CD4-positive, alpha-beta T cell treated with Interleukin-15 for 4 hours (primary cell): ENCODE measurements around the gene RAI14.
"Not testable (repeated sequence)": the region's sequence is repeated elsewhere in the genome, so short reads cannot be mapped to it uniquely, and the experiment has no call there.

Source experiments
- DNase-seq: peaks from one replicate; pipeline ENCODE4 v3.0.0-alpha.2; 2020; ENCODE audit warnings: low spot score

The RAI14 gene

GRCh38 chr5:34731435-34732232 is 75.5 kb downstream of the RAI14 start:
- DNase-seq: no peak

GRCh38 chr5:34734326-34734725 is 78.2 kb downstream of the RAI14 start:
- DNase-seq: no peak

GRCh38 chr5:34735491-34736426 is 79.6 kb downstream of the RAI14 start:
- DNase-seq: no peak

DNA sequence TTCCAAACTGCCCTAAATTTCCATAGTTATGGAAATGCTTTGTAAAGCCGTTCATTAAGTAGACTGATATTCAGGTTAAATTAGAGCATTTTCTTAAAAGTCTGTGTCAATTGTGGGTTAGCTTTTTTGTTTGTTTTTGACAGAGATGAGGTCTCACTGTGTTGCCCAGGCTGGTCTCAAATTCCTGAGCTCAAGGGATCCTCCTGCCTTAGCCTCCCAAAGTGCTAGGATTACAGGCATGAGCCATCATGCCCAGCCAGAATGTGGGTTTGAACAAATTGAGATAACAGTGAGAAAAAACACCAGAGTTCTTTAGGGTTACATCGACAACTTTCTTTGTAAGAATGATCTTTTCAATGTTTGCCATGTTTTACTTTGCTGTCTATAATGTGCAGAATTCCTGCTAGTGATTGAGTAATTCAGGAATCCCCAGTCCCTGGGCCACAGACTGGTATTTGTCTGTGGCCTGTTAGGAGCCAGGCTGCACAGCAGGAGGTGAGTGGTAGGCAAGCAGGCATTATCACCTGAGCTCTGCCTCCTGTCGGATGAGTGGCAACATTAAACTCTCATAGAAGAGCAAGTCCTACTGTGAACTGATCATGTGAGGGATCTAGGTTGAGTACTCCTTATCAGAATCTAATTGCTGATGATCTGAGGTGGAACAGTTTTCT is 80.5 kb downstream of the RAI14 start:
- no peak for DNase-seq

GRCh38 chr5:34737731-34738130 is 81.6 kb downstream of the RAI14 start:
- no peak for DNase-seq

DNA sequence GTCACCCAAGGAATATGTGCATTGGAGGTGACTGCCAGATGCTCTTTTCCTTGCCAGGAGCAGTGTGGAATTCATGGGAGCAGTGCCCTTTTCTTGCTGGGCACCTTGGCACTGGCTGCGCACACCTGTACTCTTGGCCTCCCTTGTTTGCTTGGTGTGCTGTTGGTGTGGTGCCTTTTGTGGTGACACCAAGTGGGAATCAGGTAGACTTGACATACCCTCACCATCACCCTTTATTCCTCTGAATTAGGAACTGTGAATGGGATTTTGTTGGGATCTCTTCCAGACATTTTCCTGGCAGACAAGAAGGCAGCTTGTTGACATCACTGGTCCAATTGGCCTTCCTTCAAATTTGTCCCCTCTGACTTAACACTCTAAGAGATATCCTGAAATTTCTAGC is 82.3 kb downstream of the RAI14 start:
- DNase-seq: no peak

DNA sequence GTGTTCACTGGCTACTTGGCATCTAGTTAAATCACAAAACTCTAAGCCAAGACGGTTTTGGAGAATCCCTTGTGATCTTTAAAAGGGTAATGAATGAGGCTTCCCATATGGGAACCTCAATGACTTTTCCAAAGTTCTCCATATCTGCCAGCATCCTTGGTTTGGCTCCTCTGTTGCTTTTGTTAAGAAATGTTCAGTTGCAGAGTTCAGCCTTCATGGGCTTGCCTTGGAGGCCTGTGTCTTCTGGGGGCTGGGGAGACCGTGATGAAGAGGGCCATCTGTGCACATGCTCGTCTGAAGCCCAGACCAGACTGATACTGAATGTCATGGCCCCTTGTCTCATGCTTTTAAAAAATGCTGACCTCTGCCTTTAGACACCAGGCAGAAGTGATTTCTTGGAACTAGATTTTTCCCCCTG is 84.3 kb downstream of the RAI14 start:
- no peak for DNase-seq

DNA sequence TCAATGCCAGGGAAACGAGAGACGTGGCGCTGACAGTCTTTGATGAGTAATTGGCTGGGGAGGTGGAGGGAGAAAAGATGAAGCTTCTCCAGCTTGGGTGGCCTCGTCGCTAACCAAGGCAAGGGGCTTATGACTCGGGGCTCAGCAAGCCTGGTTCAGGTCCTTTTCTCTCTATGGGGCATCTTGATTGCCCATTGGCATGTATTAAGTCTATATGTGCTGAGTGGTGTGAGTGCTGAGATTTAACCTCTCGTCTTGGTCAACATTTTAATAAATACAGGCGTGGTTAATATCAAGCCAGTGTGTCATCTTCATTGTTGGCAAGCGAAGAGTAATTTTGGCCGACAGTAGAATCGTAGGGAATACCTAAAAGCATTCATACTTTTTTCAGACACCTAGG is 85.9 kb downstream of the RAI14 start:
- no peak for DNase-seq

- DNase-seq: no peak
Observed at GRCh38 chr5:34743878-34744277, 87.8 kb downstream of the RAI14 start.

GRCh38 chr5:34748431-34748830 is 92.3 kb downstream of the RAI14 start:
- no peak for DNase-seq

DNA sequence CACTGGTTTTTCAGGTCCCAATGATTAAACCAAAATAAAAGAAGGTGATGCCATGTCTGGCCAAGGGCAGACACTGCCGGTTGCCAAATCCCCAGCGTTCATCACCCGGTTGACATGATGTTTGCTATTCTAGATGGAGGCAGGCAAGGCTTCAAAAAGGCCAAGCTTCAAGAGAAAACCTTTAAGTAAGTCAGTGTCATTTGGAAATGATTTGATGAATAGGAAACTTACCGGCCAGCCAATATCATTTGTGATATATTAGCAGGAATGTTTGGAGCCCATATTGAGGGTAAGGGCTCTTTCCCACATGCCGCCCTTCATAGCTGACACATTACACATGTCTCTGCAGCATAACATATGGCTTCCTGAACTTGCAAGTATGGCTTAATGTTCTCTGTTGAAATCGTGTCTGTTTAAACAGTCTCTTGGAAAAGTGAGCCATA is 93.3 kb downstream of the RAI14 start:
- DNase-seq: no peak

DNA sequence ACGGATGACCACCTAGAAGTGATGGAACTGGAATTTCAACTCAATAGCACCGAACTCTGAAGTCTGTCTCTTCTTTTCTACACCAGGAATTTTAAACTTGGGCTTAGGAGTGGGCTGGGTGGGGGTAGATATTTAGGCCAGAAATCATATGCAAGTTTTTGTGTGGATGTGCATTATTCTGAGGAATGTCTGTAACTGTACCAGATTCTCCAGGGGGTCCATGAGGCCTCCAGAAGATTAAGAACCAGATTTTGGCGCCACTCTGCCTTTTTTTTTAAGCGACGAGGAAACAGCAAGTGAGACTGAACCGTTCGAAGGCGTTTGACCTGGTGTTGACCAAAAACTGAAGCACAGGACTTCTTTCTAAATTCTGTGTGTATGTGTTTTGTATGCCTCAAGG is 94.1 kb downstream of the RAI14 start:
- no peak for DNase-seq

GRCh38 chr5:34751807-34752736 is 95.9 kb downstream of the RAI14 start:
- DNase-seq: no peak

DNA sequence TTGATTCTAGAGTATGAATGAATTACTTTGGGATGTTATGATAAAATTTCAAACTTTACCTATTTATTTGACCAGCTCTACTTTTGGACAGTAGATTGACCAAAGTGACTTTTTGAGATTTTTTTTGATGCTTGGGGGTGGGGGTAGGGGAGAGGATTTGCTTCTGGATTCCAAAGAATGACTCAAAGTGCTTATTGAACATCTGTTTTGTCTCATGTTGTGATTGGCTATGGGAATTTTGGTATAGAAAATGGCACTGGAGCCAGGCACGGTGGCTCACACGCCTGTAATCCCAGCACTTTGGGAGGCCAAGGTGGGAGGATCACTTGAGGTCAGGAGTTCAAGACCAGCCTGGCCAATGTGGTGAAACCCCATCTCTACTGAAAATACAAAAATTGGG is 97.1 kb downstream of the RAI14 start:
- not testable (repeated sequence) for DNase-seq

DNA sequence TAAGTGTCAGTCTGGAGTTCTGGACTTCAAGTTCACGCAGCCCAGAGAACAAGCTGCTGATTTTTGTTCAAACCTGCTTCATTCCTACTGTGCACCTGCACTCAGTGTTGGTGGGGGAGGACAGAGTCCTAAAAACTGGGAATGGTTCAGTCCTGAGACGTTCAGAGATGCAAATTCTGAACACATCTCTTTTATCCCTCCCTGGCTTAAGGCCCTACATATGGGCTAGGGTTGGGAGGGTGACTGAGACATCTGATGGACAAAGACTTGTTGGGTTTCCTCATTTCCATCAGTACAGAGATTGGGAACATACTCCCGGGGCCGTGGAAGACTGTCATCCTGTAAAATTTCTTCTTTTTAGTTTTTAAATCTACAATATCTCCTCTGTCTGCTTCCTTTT is 99.8 kb downstream of the RAI14 start:
- DNase-seq: no peak

GRCh38 chr5:34756781-34757624 is 100.9 kb downstream of the RAI14 start:
- DNase-seq: no peak

- no peak for DNase-seq
Observed at GRCh38 chr5:34758514-34758913, 102.4 kb downstream of the RAI14 start.

DNA sequence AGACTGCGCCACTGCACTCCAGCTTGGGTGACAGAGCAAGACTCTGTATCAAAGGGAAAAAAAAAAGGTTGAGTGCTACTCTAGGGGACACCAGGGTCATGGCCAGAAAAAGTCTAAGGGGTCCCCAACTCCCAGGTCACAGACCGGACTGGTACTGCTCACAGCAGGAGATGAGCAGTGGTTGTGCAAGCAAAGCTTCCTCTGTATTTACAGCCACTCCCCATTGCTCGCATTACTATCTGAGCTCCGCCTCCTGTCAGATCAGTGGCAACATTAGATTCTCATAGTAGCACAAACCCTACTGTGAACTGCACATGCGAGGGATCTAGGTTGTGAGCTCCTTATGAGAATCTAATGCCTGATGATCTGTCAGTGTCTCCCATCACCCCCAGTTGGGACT is 103.1 kb downstream of the RAI14 start:
- not testable (repeated sequence) for DNase-seq

DNA sequence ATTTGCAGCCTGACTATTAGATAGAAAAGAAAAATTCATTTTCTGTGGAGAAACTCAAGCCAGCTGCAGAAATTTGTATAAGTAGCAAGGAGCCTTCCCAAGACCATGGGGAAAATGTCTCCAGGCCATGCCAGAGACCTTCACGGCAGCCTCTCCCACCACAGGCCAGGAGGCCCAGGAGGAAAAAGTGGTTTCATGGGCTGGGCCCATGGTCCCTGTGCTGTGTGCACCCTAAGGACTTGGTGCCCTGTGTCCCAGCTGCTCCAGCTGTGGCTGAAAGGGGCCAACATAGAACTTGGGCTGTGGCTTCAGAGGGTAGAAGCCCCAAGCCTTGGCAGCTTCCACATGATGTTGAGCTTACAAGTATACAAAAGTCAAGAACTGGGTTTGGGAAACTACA is 109.5 kb downstream of the RAI14 start:
- DNase-seq: no peak

- DNase-seq: no peak
Observed at GRCh38 chr5:34767180-34767579, 111.1 kb downstream of the RAI14 start.
